Bronchial smooth muscle cell (primary cell): ENCODE results near the gene DMRT2. TPM values are rescaled to one million over a fixed set of nuclear protein-coding genes. Genes with fewer than 3 reads are reported as not detected.

Experiments used
- total RNA-seq: library from RNA; depleted of rRNA; stranded (reverse); fragments of >200 nt; gene quantifications from 2 replicates; pipeline ENCODE4 v1.2.1, GENCODE V29; 2014

DMRT2 gene
- not detected in 2 replicates for total RNA-seq

GRCh38 chr9:1050125-1050895 lies at the start of gene DMRT2:
Gene DMRT2 (plus strand): TSS chr9:1050357. CDS start chr9:1051614, 1,257 bp downstream.

Other genes starting within 250 kb of the DMRT2 start
- not detected in 2 replicates for gene DMRT1, start 208.7 kb upstream of the DMRT2 start, total RNA-seq
- gene DMRT3, start 73.7 kb upstream of the DMRT2 start, total RNA-seq = not detected in 2 replicates